ENCODE measurements around the gene COPG1.
"Not testable (repeated sequence)": the region's sequence is repeated elsewhere in the genome, so short reads cannot be mapped to it uniquely, and the experiment has no call there.

Gene COPG1

GRCh38 chr3:129245641-129246306 is 3.6 kb upstream of the COPG1 start:
- peak; percentile 76 for DNase-seq

GRCh38 chr3:129246636-129247035 is 2.8 kb upstream of the COPG1 start:
- DNase-seq = no peak

DNA sequence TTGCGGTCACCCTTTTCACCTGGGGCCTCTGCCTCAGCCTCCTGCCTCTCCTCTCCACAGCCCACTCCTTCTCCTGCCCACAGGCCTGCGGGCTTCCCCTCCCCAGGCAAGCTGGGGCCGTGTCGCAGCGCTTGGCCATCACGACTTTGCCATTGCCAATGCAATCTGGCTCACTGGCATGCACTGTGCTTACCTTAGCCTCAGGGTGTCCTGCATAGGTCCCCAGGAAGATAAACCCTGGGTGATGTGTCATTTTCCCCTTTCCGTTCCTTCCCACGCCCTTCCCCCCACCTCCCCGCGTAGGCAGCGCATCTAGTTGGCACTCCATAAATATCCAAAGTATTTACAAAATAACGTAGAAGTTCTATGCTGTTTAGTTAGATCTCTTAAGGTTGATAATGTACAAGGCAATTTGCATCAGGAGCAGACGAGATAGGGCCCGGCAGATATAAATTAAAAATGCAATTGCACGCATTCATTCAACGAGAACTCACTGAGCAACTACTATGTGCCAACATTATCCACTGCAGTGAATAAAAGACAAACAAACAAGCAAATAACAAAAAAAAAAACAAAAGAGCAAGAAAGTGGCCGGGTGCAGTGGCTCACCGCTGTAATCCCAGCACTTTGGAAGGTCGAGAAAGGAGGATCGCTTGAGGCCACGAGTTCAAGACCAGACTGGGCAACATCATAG is 973 bp upstream of the COPG1 start:
- DNase-seq = no peak

- DNase-seq = no peak
Measured at GRCh38 chr3:129252748-129253147, 3.3 kb downstream of the COPG1 start.

DNA sequence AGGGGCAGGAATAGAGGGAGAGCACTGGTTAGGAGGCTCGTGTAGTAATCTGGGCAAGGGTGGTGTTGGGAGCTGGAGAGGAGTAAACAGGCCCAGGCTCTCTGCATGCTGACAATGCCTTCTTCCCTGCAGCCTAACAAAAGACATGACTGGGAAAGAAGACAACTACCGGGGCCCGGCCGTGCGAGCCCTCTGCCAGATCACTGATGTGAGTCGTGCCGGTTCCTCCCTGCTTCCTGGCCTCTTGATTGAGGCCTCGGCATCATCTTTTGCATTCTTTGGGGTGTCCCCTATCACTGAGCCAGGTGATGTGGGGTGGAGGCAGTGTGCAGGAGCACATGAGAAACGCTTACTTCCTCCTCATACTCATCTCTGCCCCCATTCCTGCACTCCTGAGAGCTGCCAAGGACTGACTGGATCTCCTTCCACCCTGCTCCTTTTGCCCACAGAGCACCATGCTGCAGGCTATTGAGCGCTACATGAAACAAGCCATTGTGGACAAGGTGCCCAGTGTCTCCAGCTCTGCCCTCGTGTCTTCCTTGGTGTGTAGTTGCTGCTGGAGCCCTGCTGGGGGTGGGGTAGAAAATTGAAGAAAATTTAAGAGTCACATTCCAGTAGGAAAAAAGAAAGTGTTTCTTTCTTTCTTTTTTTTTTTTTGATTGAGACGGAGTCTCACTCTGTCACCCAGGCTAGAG is 5.3 kb downstream of the COPG1 start:
- DNase-seq = no peak

DNA sequence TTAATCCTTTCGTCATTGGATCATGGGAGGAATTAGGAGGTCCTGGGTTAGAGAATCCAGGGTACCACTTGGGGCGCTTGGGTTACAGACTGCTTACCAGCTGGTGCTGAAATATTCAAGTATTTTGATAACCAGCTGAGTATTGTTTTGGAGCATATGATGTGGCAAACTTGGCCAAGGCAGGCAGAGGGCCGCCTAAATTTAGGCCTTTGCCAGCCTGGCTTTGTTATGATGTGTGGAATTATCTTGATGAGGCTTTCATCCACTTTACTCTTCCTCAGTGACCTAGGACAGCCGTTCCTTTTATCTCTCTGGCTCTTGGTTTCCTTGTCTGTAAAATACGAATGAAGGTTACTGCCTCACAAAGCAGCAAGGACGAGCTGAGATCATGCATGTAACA is 6.9 kb downstream of the COPG1 start:
- no peak for DNase-seq

- DNase-seq = no peak
Measured at GRCh38 chr3:129257609-129258008, 8.2 kb downstream of the COPG1 start.

DNA sequence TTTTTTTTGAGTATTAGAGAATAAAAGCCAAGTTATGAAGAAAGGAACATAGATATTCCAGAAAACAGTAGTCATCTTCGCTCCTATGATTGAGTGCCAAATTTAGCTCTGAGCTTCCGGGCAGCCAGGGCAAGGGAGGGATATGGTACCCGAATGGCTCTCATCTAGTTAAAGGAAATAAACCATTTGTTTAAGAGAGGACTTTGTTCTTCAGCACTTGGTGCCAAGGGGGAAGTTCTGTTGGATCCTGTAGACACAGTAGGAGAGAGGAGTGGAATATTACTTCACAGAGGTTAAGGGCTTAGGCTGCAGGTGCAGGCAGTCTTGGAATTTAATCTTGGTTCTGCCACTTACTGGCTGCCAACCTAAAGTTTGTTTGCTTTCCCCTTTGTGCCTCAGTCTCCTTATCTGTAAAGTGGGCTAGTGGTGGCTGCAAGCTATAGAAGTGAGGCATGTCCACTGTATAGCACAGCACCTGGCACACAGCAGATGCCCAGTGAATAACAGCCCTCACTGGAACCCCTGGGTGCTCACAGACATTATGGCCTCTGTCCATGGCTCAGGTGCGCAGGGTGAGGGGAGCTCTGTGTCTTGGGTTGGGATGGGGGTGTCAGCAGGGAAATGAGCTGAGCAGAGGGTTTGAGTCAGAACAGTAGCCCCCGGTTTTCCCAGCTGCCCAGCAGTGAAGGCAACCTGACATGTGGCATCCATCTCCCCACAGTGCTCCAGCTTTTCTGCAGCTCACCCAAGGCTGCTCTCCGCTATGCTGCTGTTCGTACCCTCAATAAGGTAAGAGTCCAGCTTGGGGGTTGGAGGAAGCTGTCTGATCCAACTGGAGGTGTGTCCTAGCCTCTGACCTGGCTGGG is 10.4 kb downstream of the COPG1 start:
- no peak for DNase-seq

DNA sequence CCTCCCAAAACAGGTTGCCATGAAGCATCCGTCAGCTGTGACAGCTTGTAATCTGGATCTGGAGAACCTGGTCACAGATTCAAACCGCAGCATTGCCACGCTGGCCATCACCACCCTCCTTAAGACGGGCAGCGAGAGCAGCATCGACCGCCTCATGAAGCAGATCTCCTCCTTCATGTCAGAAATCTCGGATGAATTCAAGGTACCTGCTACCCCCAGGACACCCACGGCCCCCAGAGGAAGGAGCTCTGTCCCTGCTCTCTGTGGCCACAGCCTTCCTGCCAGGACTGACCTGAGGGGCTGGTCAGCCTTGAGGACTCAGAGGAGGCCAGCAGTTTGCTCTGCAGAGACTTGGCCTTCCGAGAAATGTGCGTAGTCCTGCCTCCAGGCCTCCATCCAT is 11.2 kb downstream of the COPG1 start:
- DNase-seq = no peak

- no peak for DNase-seq
Measured at GRCh38 chr3:129261894-129262293, 12.5 kb downstream of the COPG1 start.

DNA sequence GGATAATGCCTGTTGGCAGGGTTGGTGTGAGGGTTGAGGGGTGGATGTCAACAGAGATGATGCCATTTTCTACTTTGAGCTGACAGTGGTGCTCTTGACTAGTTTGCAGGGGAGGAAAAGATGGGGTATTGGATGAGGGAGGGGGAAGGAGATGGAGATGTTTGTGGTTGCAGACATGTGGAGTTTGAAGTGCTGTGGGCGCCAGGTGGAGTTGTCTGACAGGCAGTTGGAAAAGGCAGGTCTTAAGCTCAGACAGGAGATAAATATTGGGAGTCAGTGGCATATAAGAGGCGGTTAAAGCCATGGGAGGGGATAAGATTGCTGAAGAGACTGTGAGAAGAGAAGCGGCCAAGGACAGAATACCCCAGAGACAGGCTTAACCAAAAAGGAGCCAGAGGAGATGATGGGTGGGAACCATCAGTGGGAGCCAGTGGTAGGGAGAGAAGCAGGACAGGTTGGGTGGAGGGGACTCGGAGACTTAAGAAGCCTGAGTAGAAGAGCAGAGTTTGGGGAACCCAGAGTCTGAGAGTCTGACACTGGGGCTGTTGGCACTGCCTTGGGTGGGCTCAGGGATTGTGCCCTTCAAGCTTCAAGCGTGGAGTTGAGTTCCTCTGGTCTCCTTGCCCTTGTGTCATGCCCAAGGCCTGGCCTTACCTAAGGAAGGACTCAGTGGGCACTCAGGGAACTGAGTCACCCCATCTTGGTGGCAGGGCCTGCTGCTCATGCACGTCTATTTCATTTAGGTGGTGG is 13.9 kb downstream of the COPG1 start:
- no peak for DNase-seq

DNA sequence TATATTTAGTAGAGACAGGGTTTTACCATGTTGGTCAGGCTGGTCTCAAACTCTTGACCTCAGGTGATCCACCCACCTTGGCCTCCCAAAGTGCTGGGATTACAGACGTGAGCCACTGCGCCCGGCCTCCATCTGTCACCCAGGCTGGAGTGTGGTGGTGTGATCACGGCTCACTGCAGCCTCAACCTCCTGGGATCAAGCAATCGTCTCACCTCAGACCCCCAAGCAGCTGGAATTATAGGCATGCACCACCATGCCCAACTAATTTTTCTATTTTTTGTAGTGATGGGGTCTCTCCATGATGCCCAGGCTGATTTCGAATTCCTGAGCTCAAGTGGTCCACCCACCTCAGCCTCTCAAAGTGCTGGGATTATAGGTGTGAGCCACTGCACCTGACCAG is 15.6 kb downstream of the COPG1 start:
- DNase-seq = not testable (repeated sequence)

- DNase-seq = no peak
Measured at GRCh38 chr3:129266651-129267050, 17.2 kb downstream of the COPG1 start.

DNA sequence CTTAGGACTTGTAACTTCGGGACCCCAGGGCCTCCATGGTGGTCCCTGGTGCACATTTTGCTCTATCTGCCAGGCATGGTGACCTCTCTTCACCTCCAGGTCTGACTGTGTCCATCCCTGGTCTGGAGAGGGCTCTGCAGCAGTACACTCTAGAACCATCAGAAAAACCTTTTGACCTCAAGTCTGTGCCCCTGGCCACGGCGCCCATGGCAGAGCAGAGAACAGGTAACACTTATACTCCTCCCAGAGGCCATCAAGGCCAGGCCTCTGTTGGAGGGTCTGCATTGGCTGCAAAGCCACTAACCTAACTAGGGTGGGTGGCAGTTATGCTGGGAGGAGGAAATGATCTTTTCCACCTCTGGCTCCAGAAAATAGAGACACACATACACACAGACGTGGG is 19.0 kb downstream of the COPG1 start:
- no peak for DNase-seq

- no peak for DNase-seq
Measured at GRCh38 chr3:129271674-129272073, 22.3 kb downstream of the COPG1 start.

DNA sequence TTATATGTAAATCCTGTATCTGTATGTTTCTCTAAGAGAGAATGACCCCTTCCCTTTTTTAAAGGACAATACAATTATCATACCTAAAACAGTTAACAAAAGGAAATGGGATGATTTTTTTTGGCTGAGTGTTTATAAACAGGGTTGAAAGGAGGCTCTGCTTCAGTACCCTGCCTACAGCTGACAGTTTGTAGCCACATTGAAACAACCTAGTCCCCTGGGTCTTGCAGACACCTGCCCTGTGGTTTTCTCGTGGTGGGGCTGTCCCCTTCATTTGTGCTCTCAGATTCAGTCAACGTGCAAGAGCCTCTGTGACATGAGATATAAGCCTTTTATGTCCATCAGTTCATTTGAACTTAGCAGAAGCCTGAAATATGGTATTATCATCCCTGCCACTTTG is 27.0 kb downstream of the COPG1 start:
- DNase-seq = no peak

DNA sequence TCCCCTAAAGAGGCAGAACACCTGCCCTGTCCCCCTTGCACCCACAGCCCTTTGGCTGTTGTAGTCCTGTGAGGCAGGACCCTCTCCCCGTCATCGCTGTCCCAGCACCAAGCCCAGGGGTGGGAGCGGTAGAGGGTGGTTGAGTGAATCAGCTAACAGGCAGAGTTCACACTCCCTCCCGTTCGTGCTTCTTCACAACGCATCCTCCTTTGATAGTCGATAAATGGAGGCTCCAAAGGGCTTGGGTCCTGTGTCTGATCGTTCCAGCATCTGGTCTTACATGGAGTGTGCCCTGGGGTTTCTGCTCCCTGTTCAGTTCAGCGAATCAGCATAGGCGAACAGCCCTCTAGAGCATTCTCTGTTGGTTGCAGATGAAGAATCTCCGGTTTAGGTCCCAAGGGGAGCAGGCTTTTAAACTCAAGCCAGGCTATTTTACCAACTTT is 28.4 kb downstream of the COPG1 start:
- DNase-seq = no peak

- DNase-seq = peak; percentile 90
Measured at GRCh38 chr3:129278439-129278965, 29.1 kb downstream of the COPG1 start, which contains the start of gene HMCES. Gene HMCES (plus strand): TSS chr3:129278870. CDS start chr3:129279733, 863 bp downstream.

DNA sequence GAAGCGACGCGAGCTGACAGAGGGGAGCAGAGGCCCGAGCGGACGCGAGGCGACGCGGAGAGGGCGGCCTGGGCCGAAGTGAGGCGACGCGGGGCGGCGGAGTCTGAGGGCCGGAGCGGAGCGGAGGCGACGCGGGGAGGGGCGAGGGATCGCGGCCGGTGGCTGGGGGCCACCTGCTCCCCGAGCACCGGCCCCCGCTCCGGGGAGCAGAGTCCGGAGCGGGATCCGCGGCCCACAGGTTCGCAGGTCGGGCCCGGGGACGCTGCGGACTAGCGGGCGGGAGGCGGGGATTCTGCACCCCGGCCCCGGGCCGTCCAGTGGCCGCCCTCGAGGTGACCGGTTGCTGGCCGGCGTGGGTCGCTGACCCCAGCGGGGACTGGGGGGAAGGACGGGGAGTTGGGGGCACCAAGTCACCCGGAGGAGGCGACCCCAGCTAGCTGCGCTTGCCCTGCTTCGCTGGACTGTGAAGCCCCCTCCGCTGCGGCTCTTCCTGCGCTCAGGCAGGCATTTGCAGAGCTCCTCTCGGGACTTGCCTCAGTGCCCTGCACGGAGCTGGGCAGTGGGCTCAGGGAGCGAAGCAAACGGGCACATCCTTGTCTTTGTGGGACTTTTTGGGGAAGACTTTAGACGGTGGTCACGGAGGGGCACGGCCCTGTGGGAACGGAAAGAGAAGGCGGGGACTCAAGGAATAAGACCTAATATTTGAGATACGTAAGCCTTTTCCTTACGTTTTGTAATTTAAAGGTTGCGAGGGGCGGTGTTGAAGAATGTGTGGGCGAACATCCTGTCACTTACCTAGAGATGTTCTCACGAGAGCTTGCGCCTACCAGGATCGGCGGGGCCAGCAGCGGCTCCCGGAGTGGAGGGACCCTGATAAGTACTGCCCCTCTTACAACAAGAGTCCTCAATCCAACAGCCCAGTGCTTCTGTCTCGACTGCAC is 29.8 kb downstream of the COPG1 start:
- no peak for DNase-seq

DNA sequence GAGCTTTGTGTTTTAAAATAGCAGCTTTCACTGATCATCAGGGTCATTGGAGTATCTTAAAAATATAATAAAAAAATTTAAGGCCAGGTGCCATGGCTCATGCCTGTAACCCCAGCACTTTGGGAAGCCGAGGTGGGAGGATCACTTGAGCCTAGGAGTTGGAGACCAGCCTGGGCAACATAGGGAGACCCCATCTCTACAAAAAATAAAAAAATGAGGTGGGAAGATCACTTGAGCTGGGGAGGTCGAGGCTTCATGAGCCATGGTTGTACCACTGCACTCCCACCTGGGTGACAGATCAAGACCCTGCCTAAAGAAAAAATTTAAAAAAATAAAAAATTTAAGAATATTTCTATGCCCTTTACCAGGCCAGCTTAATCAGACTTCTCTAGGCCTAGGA is 30.8 kb downstream of the COPG1 start:
- DNase-seq = no peak

- DNase-seq = no peak
Measured at GRCh38 chr3:129281726-129282125, 32.3 kb downstream of the COPG1 start.
